Thoracic aorta (tissue), 2 donors: ENCODE data around the gene CHRM5. TPM values are rescaled to one million over a fixed set of nuclear protein-coding genes. Genes with fewer than 3 reads are reported as not detected.

ENCODE experiments used
- ATAC-seq: fragments of 150-250 bp; one replicate; pipeline ENCODE4 v1.8.0; 2017; ENCODE audit warnings: low read depth; ENCODE audit not compliant: insufficient number of reproducible peaks, low FRiP score
- DNase-seq: peaks from one replicate; pipeline ENCODE4 v3.0.0-alpha.2; 2020; ENCODE audit warnings: low spot score
- H3K27ac ChIP-seq, 2 donors: fragments of 200-600 bp; sonication (generic); 1 replicate in 1 of 2; 2 replicates in 1 of 2; pipeline ENCODE4 v1.5.1; 2016; ENCODE audit warnings: mild to moderate bottlenecking in 2 of 2, moderate library complexity in 2 of 2
- H3K27me3 ChIP-seq: fragments of 200-600 bp; sonication (generic); replicated peaks from 2 replicates; pipeline ENCODE4 v1.6.0; 2016; ENCODE audit warnings: mild to moderate bottlenecking; ENCODE audit not compliant: insufficient read depth
- H3K36me3 ChIP-seq: fragments of 200-600 bp; sonication (generic); one replicate; pipeline ENCODE4 v1.5.1; 2016
- H3K4me1 ChIP-seq, 2 donors: fragments of 200-600 bp; sonication (generic); 1 replicate in 1 of 2; 2 replicates in 1 of 2; pipeline versions ENCODE4 v1.5.1 to v1.6.0; 2016; ENCODE audit warnings: low read depth in 2 of 2, mild to moderate bottlenecking in 1 of 2; ENCODE audit not compliant: control insufficient read depth in 1 of 2
- H3K4me3 ChIP-seq: fragments of 200-600 bp; sonication (generic); 2 replicates; pipeline ENCODE4 v1.5.1; 2016; ENCODE audit warnings: mild to moderate bottlenecking
- H3K9me3 ChIP-seq: fragments of 200-600 bp; sonication (generic); 2 replicates; pipeline ENCODE4 v1.5.1; 2016
- total RNA-seq, 2 donors: library from RNA; depleted of rRNA; stranded (reverse); fragments of >200 nt; gene quantifications; one replicate each; pipeline versions ENCODE4 v1.1.0 to v1.2.3, GENCODE V29; 2016
- TF ChIP-seq, protein P1 (sequence below): fragments of 200-600 bp; sonication (generic); IDR thresholded peaks from one replicate; pipeline ENCODE4 v1.5.1; 2019; ENCODE audit warnings: antibody characterized with exemption

The CHRM5 gene
- total RNA-seq, 2 donors from 2014 or later, result not detected

DNA sequence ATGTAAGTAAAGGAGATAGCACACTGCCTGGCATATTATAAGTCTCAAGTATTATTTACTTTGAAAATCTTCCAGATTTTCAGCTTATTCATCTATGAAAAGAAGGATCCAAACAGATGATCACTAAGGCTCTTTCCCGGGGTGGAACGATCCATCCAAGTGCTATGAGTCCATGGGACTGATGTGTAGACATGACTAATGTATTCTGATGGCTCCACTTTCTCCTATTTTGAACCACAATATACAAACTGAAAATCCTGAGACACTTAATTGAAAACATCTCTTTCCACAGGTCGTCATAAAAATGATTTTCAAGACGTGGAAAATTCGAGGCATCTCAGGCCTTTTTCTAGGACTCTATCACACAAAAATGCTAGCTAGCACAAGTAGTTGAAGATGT, 33.4 kb upstream of the CHRM5 start:
- TF ChIP-seq, protein P1, sequence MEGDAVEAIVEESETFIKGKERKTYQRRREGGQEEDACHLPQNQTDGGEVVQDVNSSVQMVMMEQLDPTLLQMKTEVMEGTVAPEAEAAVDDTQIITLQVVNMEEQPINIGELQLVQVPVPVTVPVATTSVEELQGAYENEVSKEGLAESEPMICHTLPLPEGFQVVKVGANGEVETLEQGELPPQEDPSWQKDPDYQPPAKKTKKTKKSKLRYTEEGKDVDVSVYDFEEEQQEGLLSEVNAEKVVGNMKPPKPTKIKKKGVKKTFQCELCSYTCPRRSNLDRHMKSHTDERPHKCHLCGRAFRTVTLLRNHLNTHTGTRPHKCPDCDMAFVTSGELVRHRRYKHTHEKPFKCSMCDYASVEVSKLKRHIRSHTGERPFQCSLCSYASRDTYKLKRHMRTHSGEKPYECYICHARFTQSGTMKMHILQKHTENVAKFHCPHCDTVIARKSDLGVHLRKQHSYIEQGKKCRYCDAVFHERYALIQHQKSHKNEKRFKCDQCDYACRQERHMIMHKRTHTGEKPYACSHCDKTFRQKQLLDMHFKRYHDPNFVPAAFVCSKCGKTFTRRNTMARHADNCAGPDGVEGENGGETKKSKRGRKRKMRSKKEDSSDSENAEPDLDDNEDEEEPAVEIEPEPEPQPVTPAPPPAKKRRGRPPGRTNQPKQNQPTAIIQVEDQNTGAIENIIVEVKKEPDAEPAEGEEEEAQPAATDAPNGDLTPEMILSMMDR, result no peak
- Histone ChIP-seq H3K27ac (no peak overlapping the region), H3K4me1 (no peaks in the 10 kb centered on the region), H3K27me3 (no peaks in the 10 kb centered on the region), H3K4me3 (no peak overlapping the region), H3K36me3 (no peaks in the 10 kb centered on the region), H3K9me3 (no peaks in the 10 kb centered on the region)
- no peak for DNase-seq
- no peak for ATAC-seq

- Histone ChIP-seq H3K36me3 (no peaks in the 10 kb centered on the region), H3K9me3 (no peaks in the 10 kb centered on the region), H3K27me3 (no peaks in the 10 kb centered on the region), H3K4me3 (no peak overlapping the region), H3K4me1 (no peaks in the 10 kb centered on the region), H3K27ac (no peak overlapping the region)
- TF ChIP-seq, protein P1, result no peak
- ATAC-seq, result no peak
- no peak for DNase-seq
Measured at GRCh38 chr15:33941279-33942063, 26.8 kb upstream of the CHRM5 start.

DNA sequence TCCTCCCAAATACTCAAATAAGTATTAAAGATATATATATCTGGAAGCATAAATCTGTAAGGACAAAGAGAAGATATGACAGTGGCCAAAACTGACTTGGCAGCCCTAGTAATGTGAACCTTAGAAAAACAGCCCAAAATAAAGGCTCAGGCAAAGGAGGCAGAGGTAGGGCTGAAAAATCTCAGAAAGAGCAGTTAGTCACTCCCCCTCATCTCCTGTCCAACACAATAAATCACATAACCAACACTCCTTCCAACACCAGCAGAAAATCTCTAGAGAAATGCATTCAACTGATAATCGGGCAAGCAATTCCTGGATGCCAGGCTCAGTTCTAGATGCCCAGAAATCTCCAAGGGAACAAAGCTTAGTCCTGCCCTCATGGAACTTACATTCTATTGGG, 22.1 kb upstream of the CHRM5 start:
- Histone ChIP-seq H3K4me1 (no peaks in the 10 kb centered on the region), H3K27ac (no peak overlapping the region), H3K36me3 (no peaks in the 10 kb centered on the region), H3K27me3 (no peaks in the 10 kb centered on the region), H3K4me3 (no peak overlapping the region), H3K9me3 (no peaks in the 10 kb centered on the region)
- ATAC-seq (no peak), DNase-seq (no peak)
- TF ChIP-seq, protein P1, result no peak

DNA sequence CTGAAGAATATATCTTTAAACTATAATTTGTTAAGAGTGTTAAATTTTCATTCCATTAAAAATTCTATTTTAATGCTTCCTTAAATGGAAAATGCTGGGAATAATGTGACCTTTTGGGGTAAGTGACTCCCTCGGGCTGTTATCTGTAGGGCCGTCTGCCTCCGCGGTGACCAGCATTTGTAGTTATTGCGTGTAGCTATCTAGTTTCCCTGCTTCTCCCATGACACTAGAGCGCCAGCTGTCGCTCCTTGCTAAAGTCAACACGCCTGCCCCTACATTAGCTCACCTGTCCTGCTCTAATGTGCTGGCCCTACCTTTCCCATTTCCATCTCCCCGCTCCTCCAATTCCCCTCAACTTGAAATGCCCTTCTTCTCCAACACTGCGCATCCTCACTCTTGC, 12.4 kb upstream of the CHRM5 start:
- H3K27ac ChIP-seq, result no peak overlapping the region
- H3K4me1 ChIP-seq, result no peaks in the 10 kb centered on the region
- no peak for DNase-seq
- no peak for ATAC-seq
- no peaks in the 10 kb centered on the region for H3K9me3 ChIP-seq
- H3K4me3 ChIP-seq, result no peak overlapping the region
- no peaks in the 10 kb centered on the region for H3K27me3 ChIP-seq
- TF ChIP-seq, protein P1, result no peak
- H3K36me3 ChIP-seq, result no peaks in the 10 kb centered on the region

DNA sequence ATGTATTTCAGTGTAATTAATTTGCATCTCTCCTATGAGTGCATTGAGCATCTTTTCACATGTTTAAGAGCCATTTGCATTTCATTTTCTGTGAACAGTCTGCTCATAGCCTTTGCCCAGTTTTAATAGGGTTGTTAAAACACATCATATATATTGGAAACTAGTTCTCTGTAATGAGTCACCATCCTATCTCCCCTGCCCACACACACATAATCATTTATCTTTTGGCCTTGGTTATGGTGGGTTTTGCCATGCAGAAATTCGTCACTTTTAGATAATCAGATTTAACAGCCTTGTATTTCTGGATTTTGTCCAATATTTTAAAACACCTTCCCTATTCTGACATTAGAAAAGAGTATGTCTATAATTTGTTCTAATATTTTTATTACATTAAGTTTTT, 11.9 kb upstream of the CHRM5 start:
- Histone ChIP-seq H3K27ac (no peak overlapping the region), H3K36me3 (no peaks in the 10 kb centered on the region), H3K4me3 (no peak overlapping the region), H3K27me3 (no peaks in the 10 kb centered on the region), H3K4me1 (no peaks in the 10 kb centered on the region), H3K9me3 (no peaks in the 10 kb centered on the region)
- TF ChIP-seq, protein P1, result no peak
- DNase-seq, result no peak
- no peak for ATAC-seq
